NCI-H524 treated with DMSO at 0.1 percent for 48 hours (cell line): Measurements from ENCODE around the gene PPP1R13B.

ENCODE experiments used
- DNase-seq: peaks from one replicate; lab custom pipeline; 2025; lab: John Stamatoyannopoulos, UW

Gene PPP1R13B

DNA sequence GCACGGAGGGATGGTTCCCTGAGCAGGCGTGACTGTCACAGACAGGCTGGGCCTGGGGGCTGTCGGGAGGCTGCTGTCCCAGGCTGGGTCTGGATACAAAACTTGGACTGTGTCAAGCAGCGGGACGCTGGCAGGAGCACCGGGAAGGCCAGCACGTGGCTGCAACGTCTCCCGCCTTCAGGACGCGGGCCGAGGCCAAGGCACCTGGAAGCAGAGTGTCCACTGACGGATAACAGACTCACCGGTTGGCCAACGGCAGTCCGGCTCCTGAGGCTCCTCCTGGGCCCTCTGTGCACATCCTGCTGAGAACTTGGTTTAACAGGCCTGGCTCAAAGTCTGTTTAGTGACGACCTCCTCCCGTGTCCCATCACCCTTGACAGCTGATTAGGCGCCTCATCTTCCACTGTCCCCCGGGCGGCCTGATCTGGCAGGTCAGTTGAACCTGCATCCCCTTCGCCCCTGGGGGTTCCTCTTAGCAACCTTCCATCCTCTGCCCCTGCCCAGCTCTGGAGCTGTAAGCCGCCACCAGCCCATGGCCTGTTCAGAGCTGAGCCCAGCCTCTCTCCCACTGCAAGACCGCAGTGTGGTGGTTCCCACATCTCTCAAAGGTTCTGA is 134.6 kb downstream of the PPP1R13B start:
- DNase-seq: no peak

DNA sequence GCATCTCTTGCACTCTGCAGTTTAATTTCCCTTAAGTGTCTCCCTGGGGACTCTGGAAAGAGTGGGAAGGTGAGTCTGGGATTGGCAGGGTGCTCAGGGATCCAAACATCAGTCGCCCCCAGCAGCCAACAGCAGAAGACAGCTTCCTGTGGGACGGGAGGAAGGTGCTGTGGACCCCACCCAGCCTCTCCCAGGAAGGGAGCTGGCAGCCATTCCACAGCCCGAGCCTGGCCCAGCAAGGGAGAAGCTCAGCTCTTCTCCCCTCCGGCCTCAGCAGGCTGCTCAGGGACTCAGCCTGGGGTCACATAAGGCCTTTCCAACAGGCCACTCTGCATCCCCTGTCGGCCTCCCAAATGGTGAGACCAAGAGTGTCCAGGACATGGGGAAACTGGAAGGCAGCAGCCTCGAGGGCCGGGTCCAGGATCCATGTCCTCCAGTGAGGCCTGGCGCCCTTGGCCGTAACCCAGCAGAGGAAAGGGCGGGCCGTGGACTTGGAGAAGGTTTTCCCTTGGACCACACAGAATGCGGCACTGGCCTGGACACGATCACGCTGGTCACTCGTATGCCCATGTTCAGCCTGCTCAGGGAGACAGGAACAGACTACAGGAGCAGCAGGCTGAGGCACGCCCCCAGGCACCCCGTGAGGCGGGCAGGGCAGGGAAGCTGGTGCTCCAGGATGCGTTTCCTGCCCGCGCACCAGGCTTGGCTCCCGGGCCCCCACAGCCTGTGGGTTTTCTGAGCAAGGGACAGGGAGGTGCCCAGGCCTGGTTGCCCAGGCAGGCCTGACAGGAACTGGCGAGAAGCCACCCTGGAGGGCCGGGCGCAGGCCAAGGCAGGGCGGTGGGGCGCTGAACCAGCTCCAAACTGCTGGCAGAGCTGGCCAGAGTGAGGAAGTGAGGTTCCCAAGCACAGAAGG is 135.6 kb downstream of the PPP1R13B start:
- no peak for DNase-seq

DNA sequence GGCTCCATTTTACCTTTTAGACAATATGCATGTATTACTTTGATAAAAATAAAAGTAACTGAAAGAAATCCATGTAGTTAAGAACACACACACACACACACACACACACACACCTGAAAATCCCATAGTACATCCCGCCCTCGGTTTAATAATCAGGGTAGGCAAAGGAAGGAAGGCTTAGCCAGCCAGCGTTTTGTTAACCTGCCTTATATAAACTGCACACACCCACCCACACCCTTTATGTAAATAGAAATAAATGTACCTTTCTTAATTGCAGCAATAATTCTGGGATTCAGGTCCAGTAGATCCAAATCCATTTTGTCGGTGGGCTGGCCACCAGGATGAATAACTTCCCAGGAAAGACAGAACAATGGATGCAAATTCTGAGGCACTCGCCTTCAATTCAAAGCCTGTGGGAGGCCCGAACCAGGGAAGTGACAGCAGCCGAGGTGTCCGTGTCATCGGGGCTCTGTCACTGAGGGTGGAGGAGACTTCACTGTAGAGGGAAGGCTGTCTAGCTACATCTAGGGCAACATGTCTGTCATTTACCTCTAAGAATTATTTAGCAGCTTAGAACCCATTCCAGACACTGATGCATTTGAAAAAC is 136.5 kb downstream of the PPP1R13B start:
- DNase-seq: no peak

DNA sequence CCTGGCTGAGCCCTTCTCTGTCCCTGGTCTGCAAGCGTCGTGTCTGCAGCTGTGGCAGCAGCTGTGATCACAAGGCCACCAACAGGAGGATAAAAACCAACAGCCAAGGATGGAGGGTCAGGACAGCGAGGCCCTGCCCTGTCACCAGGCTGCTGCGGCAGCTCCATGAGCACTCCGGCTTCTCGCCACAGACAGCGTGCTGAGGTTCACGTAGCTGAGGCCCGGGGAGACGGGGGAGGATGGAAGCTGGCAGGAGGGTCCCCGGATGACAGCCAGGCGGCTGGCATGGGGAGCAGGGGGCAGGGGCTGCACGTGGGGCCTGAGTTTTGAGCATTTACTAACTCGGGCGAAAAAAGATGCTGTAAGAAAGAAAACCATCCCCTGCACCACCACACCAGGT is 137.6 kb downstream of the PPP1R13B start:
- DNase-seq: no peak

DNA sequence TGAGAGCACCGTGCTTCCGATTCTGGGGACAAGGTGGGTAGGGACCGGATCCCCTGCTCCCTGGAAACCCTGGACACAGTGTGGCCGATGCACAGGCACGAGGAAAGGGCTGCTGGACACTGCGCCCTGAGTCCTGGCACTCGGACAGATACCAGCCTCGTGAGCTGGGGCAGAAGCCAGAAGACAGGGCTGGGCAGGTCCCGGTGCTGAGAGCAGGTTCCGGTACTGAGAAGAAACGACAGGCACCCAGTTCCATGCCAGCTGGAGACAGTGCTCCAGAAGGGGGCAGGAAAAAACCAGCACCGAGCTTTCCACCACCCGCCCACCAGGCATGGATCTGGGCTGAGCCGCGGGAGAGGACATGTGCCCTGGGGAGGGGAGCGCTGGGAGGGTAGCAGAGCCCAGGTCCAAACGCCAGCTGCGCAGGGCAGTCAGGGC is 138.6 kb downstream of the PPP1R13B start:
- DNase-seq: no peak

DNA sequence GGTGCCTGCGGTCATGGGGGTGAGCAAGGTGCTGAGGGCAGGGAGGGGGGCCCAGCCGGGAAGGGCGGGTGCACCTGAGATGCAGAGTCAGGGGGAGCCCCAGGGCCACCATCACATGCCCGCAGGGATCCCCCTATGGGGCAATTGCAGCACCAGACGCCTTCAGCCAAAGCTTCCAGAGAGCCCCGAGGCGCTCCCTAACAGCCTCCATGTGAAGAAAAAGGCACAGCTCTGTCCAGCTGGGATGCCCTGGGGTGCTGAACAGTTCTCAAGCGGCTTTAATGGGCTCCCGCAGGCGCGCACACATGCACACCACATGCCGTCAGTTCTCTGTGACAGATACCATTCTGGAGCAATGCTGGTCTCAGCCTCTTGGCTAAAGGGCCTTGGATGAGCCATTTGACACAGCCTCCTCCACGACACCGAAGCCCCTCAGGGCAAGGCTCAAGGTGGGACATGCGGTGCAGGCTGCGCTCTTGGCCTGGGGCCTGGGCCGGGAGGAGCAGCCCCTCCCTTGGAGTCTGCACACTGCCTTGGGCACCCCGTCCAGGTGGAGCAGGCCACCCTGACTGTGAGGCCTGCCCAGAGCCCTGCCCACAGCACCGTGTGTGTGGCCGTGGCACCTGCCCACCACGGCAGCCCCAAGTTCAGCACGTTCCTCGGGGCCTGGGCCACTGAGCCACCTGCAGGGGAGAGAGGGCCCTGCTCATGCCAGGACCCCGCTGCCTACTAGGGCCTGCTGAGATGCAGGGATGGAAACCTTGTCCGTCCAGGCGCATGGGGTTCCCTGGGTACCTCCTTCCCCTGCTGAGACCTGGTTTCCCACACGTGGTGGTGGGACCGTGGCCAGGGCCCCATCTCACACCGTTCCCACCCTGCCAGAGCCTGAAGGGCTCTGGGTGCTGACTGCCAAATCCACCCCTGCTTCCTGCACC is 139.8 kb downstream of the PPP1R13B start:
- DNase-seq: no peak

DNA sequence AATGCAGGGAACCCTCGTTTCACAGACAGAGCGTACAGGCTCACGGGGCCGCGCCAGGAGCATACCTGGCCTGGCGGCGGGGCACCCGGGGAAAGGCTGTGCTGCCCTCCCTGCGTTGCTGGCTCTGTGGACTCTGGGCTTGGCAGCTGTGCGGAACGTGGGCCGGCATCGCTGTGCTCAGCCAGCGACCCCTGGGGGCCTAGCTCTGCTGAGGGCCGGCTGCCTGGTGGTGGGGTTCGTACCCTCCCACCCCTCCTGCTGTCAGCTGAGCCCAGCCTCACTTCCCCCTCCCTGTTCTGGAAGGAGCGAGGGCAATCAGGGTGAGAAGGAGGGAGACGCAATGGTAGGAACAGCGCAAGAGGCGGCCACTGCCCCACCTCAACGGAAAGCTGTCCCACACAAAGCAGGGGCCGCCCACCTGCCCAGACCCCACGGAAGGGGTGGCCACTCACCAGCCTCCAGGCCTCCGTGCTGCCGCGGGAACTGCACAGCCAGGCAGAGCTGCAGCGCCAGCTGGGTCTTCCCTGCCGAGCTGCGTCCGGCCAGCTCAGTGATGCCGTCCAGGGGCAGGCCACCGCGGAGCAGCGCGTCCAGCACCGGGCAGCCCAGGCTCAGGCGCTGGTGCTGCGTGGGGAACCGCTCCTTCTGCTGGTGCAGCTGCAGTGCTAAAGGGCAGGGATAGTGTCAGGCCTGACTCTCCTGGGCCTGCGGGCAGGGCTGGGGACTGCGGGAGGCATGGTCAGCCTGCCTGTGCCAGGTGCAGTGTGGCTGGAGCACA is 140.6 kb downstream of the PPP1R13B start:
- no peak for DNase-seq

DNA sequence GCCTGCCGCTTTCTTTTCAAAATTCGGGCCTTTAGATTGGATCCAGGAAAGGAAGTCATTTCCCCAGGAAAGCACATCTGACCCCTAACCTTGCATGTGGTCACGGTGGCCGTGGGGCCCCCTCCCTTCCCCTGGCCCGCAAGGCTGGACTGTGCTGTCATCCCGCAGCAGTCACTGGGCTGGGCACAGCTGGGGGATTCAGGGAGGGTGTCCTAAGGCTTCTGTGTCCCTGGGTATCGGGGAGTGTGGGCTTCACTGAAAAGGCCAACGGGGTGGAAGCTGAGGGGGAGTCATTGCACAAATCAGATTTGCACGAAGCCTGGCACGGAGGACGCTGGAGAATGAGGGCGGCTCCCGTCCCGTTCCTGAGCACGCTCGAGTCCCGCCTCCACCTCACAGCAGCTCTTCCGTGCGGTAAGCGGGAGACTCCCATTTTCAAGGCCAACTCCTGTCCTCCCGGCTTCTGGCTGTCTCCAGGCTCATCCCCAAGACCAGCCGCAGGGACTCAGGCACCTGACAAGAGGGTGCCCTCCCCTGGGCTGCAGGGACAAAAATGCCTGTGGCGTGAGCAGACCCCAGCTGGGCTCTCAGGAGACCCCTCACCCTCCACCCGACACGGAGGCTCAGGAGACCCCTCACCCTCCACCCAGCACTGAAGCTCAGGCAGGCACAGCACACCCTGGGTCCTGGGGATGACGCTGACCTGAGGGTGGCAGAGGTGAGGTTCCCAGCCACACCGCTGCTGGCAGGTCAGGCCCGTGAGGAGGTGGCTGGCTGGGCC is 141.7 kb downstream of the PPP1R13B start:
- DNase-seq: no peak

DNA sequence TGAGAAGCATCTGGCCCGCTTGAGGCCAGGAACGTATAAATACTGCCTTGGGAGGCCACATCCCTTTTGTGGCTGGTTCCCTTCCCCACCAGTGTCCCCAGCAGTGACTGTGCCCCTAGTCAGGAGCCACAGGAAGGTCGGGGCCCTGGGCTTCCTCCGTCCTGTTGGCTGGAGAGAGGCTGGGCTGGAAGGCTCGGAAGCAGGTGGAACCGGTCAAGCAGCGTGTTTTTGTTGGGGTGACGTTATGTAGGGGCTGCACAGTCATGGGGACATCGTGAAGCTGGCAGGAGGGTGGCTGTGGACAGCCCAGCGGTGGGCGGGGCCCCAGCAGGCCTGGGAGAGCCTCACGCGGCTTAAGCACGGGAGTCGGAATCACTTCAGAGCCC is 142.3 kb downstream of the PPP1R13B start:
- DNase-seq: no peak

DNA sequence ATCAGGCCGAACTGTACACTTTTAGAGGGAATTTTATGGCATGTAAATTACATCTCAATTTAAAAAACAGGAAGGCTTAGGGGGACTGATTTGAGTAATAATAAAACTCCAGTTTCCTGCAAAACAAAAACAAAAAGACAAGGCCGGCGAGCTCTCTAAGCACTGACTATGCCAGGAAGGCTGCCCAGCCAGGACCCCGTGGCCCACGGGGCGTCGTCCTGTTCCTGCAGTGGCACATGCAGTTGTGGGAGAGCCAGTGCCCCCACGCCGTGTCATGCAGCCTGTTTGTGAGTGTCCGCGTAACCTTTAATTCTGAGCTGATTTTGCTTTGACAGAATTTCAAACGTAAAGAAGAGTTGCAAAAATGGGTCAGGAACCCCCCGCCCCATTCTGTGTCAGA is 142.7 kb downstream of the PPP1R13B start:
- DNase-seq: no peak

DNA sequence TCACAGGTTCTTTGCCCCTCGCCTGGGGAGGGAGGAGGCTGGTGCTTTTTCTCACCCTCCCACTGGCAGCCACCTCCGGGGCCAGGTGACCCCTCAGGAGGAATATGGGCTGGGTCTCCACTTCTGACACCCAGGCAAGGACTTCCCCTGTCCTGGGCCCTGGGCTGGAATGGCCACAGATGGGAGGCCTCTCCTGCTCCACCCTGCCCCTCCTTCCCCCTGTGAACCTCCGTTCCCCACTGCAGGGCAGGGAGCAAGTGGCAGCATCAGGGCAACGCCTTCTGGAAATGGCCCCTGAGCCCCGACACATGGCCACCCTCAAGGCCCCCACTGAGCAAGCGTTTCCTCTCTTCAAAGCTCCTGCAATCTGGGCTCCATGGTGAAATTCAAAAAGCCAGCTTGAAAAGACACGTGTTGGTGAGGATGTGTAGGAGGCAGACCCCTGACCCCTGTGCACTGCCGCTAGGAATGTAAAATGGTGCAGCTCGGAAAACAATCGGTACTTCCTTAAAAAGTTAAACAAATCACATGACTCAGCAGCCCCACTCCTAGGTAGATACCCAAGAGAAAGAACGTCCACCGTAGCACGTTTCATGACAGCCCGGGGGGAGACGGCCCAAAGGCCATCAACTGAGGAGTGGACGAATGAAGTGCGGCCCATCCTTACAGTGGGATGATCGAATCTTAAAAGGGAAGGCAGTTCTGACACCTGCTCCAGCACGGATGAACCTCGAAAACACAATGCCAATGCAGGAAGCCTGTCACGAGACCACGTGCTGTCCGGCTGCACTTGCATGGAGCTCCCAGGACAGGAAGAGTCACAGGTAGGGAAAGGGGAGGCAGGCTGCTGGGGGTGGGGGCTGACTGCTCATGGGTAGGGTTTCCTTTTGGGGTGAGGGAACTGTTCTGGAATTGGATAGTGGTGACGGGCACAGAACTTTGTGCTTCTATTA is 143.7 kb downstream of the PPP1R13B start:
- no peak for DNase-seq

DNA sequence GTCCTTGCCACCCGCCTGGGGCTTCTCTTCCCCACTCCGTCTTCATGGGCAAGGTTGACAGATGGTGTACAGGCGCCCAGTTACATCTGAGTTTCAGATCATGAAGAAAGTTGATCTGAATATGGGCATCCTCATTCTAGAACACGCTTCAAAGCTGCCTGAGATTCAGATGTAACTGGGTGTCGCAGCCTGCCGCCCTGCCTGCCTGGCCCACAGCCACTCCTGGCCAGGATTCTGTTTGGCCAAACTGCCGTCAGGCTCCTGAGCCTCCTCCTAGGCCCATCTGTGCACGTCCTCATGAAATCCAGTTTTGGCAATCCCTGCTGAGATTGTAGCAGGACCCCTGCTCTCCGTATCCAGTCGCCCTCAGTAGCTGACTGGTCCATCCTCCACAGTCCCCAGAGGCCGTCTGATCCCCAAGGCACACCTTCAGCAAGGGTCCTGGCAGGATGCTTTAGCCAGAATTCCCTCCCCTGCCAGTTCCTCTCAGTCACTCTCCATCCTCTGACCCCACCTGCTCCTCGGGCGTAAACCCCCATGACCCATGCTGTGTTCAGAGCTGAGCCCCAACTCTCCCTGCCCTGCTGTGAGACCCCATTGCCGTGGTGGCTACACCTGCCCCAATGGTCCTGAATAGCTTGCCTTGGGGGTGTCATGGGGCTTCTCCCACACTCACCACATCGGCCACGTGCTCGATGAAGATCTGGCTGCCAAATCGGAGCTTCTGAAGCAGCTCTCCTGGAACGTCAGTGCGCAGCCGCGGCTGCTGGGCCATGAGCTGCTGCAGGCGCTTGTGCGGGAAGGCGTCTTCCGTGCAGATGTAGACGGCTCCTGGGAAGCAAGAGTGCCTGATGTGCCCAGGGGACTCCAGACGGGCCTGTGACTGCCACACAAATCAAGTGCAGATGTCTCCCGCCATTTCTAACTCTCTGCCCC is 144.6 kb downstream of the PPP1R13B start:
- DNase-seq: no peak

DNA sequence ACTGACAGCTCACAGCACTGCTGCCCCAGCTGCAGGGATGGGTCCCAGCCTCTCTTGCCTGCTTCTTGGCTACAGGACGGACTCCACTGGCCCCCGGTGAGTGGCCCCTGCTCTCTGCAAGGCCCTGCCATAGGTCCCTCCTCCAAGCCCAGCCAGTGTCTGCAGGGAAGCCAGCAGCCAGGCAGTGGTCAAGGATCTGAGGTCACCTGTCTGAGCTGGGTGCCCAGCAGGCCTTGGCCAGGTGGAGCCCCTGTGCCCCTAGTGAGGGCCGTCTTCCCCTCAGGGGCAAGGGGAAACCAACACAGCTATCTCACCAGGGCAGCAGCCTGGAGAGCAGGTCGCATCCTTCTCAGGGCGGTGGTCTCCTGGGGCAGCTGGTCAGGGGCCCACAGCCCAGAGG is 145.3 kb downstream of the PPP1R13B start:
- no peak for DNase-seq

DNA sequence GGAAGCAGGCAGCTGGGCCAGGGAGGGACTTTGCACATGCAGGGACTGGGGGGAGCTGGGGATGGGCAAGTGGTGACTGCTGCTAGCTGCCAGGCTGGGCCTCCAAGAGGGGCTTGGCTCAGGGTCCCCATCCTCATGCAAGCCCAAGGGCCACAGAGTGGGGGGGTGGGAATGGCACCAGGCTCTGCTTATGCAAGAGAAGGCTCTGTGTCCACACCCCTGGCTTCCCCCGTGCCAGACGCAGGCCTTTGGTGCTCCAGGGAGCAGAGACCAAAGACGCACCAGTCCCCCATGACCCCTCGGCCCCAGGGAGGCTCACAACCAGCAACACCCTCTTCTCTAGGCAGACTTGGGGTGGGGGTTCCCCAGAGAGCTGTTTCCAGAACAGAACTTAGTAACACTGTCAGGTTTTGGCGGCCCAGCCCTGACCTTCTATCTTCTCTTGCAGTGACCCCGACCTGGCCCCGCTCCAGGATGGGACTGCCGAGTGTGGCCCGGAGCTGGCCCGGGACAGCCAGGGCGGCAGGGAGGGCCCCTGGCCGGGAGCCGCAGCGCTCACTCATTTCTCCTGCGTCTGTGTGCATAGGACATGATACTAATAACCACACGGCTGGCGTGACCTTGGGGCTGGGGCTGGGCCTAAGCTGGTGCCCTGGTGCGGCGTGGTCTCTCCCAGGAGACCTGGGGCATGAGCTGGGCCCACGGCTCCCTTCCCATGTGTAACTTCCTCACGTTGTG is 146.5 kb downstream of the PPP1R13B start:
- DNase-seq: no peak

DNA sequence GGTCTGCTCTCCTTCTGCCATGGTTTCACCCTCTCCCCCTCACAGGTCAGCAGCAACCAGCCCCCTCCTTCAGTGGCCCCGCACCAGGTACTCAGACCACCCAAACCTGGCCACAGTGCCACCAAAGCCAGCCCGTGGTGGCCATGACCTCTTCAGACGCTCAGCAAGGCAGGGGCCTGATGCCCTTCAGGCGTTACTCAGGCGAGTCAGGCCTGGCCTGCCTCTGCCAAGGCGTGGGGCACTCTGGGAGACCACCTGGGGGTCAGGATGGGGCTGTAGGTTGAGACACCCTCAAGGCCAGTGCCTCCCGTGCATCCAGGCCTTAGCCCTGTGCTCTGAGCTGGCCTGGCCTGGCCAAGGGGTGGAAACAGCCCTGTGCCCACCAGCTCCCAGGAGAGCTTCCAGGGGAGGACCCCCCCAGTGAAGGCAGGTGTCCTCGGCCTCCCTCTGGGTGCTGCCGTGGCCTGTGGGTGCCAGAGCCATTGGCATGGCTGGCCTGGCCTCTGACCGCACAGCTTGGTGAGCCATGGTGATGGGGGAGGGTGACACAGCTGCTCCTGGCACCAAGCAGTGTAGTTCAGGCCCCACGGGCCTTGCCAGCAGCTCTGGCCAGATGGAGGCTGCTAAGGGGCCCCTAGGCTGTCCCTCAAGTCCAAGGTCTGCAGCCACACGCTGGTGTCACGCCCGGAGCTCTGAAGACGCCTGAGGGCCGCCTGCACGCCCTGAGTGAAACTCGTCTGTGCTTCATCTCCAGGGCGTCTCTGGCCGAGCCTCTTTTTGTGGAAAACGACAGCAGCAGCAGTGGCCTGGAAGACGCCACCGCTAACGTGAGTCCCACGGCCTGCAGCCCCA is 147.2 kb downstream of the PPP1R13B start:
- DNase-seq: no peak

DNA sequence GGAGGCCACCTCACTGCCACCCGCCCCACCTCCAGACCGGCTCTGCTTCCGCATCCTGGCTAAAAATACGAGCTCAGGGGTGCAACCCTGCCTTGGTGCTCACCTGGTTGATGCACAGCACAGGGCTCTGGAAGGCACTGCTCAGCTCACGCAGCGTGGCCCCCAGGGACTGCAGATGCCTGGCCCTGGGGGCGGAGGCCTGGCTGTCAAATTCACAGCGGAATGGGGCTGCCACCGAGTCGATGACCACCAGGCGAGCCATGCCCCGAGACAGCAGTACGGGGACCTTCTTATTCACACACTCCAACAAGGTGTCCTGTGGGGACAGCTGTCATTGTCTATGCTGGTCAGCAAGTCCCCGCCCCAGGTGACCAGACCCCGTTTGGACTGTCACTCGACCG is 148.1 kb downstream of the PPP1R13B start:
- no peak for DNase-seq
